ENCODE measurements around the gene PHF3.

GRCh38 chr6:63597141-63598048 lies 38.2 kb upstream of the PHF3 start:
- TF ChIP-seq TAF1 (IDR thresholded peaks at IDR 0.05; ENCODE audit: borderline replicate concordance, insufficient read depth, low read length) (no peak), POLR2AphosphoS5 (IDR thresholded peaks at IDR 0.05; ENCODE audit: low read depth, low read length) (no peak)
